NK-92 (cell line): ENCODE measurements around the gene GNLY.

Source experiments
- DNase-seq: peaks from one replicate; lab custom pipeline; 2025; ENCODE audit not compliant: unreplicated experiment; lab: John Stamatoyannopoulos, UW

GNLY gene

GRCh38 chr2:85681776-85682175, 12.4 kb upstream of the GNLY start:
- no peak for DNase-seq

GRCh38 chr2:85682378-85682777, 11.8 kb upstream of the GNLY start:
- no peak for DNase-seq

- no peak for DNase-seq
Observed at GRCh38 chr2:85684380-85684779, 9.8 kb upstream of the GNLY start.

- no peak for DNase-seq
Observed at GRCh38 chr2:85684806-85685205, 9.4 kb upstream of the GNLY start.

- no peak for DNase-seq
Observed at GRCh38 chr2:85690932-85691331, 3.2 kb upstream of the GNLY start.

- no peak for DNase-seq
Observed at GRCh38 chr2:85692039-85692645, 2.0 kb upstream of the GNLY start.

GRCh38 chr2:85695121-85695520, 963 bp downstream of the GNLY start:
- DNase-seq: no peak

- no peak for DNase-seq
Observed at GRCh38 chr2:85695691-85696668, 1.8 kb downstream of the GNLY start.

GRCh38 chr2:85697096-85697495, 2.9 kb downstream of the GNLY start:
- DNase-seq: no peak

GRCh38 chr2:85697716-85698115, 3.6 kb downstream of the GNLY start:
- no peak for DNase-seq

- no peak for DNase-seq
Observed at GRCh38 chr2:85698184-85698879, 4.2 kb downstream of the GNLY start.

- no peak for DNase-seq
Observed at GRCh38 chr2:85698880-85699254, 4.7 kb downstream of the GNLY start.

GRCh38 chr2:85699325-85699724, 5.2 kb downstream of the GNLY start:
- DNase-seq: no peak

- DNase-seq: no peak
Observed at GRCh38 chr2:85702172-85702571, 8.0 kb downstream of the GNLY start.

- no peak for DNase-seq
Observed at GRCh38 chr2:85702800-85703199, 8.6 kb downstream of the GNLY start.

GRCh38 chr2:85703329-85703728, 9.2 kb downstream of the GNLY start:
- no peak for DNase-seq

- no peak for DNase-seq
Observed at GRCh38 chr2:85704038-85704437, 9.9 kb downstream of the GNLY start.

GRCh38 chr2:85704800-85705679, 10.9 kb downstream of the GNLY start:
- DNase-seq: no peak

GRCh38 chr2:85705680-85706039, 11.5 kb downstream of the GNLY start:
- DNase-seq: no peak

- no peak for DNase-seq
Observed at GRCh38 chr2:85706063-85706462, 11.9 kb downstream of the GNLY start.
